T1000 (cell line): Measurements from ENCODE around the gene TOPBP1.

Experiments
- DNase-seq: peaks from one replicate; lab custom pipeline; 2025; ENCODE audit warnings: mixed read lengths; lab: John Stamatoyannopoulos, UW

The TOPBP1 gene

GRCh38 chr3:133608388-133608787 is 53.4 kb downstream of the TOPBP1 start:
- no peak for DNase-seq

- no peak for DNase-seq
Observed at GRCh38 chr3:133607816-133608215, 53.9 kb downstream of the TOPBP1 start.

DNA sequence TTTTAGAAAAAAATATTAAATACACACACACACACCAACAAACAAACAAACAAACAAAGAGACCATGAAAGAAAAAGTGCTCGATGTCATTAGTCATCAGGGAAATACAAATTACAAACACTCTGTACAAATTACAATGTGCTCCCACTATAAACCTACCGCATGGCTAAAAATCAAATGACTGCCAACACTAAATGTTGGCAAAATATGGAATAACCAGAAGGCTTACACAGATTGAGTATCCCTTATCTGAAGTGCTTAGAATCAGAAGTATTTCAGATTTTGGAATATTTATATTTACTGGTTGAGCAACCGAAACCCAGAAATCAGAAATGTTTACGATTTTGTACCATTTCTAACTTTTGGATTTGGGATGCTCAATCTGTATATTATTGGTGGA is 54.8 kb downstream of the TOPBP1 start:
- no peak for DNase-seq

GRCh38 chr3:133606342-133606741 is 55.4 kb downstream of the TOPBP1 start:
- no peak for DNase-seq

GRCh38 chr3:133600572-133601081 is 61.1 kb downstream of the TOPBP1 start:
- DNase-seq: no peak

DNA sequence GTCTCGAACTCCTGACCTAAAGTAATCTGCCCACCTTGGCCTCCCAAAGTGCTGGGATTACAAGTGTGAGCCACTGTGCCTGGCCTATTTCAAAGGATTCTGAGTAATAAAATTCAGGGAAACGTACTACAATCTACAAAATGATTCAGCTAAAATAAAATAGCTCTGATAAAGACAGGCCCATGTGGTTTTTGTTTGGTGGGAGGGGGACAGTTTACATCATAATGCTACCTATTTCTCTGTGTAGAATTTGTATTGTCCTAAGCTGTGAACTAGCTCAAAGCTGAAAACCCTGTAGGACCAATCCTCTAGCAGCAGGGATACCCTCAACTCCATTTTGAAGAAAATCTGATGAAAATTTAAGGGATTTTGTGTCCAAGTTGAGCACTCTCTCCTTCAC is 62.5 kb downstream of the TOPBP1 start:
- no peak for DNase-seq

DNA sequence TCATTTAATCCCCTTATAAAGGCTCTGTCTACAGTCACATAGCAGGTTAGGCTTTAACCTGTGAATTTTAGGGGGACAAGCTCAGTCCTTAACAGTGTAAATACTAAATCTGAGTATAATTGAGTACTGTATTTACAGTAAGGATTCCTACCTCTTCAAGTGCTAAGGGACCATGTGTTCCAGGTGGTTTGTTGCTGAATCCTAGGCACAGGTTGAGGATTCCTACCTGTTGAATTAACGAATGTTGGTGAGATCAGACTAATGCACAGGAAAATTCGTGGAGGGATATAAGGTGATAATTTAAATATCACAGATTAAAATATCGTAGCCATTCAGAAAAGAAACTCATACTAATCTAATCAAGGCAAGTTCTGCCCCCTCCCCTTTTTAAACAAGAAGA is 63.3 kb downstream of the TOPBP1 start:
- no peak for DNase-seq

- DNase-seq: no peak
Observed at GRCh38 chr3:133595341-133595740, 66.4 kb downstream of the TOPBP1 start.

- no peak for DNase-seq
Observed at GRCh38 chr3:133593243-133593642, 68.5 kb downstream of the TOPBP1 start.

DNA sequence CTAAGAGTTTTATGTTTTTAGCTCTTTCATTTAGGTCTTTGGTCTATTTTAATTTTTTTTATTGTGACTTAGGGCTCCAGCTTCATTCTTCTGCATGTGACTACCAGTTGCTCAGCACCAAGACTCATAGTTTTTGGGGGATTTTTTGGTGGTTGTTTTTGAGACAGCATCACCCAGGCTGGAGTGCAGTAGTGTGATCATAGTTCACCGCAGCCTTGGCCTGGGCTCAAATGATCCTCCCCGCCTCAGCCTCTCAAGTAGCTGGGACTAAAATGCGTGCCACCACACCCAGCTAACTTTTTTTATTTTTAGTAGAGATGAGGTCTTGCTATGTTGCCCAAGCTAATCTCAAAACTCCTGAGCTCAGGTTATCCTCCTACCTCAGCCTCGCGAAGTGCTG is 68.9 kb downstream of the TOPBP1 start:
- no peak for DNase-seq

DNA sequence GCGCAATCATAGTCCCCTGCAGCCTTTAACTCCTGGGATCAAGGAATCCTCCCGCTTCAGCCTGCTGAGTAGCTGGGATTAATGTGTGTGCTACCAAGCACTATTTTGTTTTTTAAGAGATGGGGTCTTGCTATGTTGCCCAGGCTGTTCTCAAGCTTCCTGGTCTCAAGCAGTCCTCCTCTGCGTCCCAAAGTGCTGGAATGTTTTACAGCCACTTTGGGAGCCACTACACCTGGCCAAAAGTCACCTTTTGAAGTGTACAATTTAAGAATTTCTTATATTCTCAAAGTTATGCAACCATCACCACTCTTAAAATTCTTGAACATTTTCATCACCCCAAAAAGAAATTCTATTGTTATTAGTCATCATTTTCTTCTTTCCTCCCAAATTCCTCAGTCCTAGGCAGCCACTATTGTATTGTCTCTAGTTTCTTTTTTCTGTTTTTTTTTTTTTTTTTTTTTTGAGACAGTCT is 70.4 kb downstream of the TOPBP1 start:
- no peak for DNase-seq

- DNase-seq: no peak
Observed at GRCh38 chr3:133589503-133589902, 72.2 kb downstream of the TOPBP1 start.

DNA sequence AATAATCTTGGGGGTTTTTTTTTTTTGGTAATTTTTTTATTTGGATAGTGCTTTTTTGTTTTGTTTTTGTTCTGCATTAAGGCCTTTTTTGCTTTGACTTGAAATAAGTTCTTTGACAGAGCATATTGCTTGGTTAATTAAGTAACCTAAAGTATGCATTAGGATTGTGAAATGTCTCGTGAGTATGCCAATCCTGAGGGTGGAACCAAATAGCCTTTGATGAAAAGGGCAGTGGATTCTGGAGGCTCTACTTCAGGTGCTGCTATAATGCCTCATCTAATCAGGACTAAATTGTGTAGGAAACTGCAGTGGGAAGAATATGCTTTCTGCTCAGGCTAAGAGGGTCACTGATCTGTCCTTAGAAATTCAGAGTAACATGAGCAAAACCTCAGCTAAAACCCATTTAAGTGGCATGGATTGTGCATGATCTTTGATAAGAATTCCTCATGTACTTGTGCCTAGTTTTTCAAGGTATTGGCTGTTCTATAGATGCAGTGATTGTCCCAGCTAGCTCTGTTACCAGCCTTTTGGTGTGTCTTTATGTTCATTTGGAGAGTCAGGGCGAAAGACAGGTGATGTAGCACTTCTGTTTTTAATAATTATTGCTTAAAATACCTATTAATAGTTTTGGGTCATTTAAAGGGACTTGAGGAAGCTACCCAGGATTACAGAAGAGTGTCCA is 72.8 kb downstream of the TOPBP1 start:
- DNase-seq: no peak

GRCh38 chr3:133588035-133588434 is 73.7 kb downstream of the TOPBP1 start:
- DNase-seq: no peak

GRCh38 chr3:133583396-133583795 is 78.3 kb downstream of the TOPBP1 start:
- no peak for DNase-seq

- DNase-seq: no peak
Observed at GRCh38 chr3:133578548-133579191, 83.1 kb downstream of the TOPBP1 start.

DNA sequence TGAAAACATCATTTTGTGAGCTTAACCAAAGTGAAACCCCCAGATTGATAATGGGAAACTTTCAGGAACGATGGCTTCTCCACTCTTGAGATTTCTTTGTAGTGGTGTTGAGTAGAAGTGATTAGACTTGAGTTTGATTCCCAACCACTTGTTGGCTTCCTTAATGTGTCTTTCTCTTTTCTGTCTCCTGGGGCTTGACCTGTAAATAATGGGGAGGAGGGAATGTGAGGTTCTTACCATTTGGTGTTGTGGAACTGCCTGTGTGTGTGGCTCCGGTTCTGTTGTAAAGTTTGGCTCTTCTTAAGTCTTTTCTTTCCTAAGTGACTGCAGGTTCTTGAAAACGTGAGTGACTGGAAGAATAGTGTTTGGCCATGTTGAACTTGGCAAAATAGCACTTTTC is 85.6 kb downstream of the TOPBP1 start:
- DNase-seq: no peak

- no peak for DNase-seq
Observed at GRCh38 chr3:133575086-133575485, 86.7 kb downstream of the TOPBP1 start.

- DNase-seq: no peak
Observed at GRCh38 chr3:133574260-133574881, 87.4 kb downstream of the TOPBP1 start.

- DNase-seq: no peak
Observed at GRCh38 chr3:133573629-133574194, 88.0 kb downstream of the TOPBP1 start, which contains the start of gene CDV3. Gene CDV3 (plus strand): TSS chr3:133573686. CDS start chr3:133574045, 359 bp downstream.

DNA sequence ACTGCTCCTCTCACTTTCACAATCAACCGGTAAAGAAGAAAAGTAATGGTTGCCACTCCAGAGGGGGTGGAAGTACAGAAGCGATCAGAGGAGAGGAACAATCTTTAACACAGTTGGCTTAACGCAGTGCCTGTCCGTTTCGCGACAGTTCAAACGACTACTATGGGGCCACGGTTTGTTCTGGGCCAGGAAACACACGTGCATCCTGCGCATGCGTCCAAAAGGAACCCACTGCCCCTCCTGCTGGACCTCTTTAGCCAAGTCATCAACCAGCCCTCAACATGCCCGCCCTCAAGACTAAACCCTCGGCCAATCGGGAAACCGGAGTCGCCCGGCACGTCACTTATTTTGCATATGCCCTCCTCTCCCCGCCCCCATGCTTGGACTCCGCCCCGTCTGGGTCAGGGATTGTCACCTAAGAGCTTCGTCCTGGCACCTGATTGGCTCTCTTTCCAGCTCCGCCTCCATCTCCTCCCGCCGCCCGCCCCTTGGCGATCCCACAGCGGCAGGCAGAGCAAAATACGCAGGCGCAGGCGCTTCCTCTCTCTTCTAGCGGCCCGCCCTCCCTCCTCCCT is 88.6 kb downstream of the TOPBP1 start:
- no peak for DNase-seq
